ENCODE results near the gene ENTPD3.

DNA sequence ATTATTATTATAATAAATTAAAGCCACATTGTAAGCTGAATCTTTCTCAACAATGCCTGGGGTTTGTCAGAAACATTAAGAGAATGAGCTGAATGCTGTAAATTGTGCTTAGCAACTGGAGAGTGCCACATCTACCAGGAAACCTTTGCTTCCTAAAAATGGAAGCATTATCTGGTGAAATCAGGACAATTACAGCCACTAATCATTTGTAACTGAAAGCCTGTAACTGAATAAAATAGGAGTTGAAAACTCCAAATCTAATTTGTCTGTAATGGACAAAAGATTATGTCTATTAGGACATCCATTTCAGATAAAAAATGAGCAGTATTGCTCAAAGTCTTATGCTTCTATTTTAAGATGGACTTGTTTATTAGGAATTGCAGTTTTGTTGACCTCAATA lies 45.3 kb upstream of the ENTPD3 start:
- TF ChIP-seq YY1 (IDR thresholded peaks at IDR 0.05; ENCODE audit: insufficient read depth, insufficient read length) (no peak), ZNF274 (IDR thresholded peaks at IDR 0.05; ENCODE audit: low read depth, low read length) (no peak)
